Astrocyte (in vitro differentiated cells and primary cell): ENCODE data around the gene DUSP12.

ENCODE experiments used
- CTCF ChIP-seq: IDR thresholded peaks from 2 replicates; pipeline ENCODE4 v1.5.1; 2011; ENCODE audit warnings: low read depth, mild to moderate bottlenecking, inconsistent platforms, low read length, moderate library complexity; ENCODE audit not compliant: insufficient read depth
- EZH2 ChIP-seq: IDR thresholded peaks from 2 replicates; pipeline ENCODE4 v1.6.1; 2012; ENCODE audit warnings: mild to moderate bottlenecking, low read length, inconsistent platforms; ENCODE audit not compliant: insufficient read depth

GRCh38 chr1:161737625-161738024 lies 12.0 kb upstream of the DUSP12 start:
- TF ChIP-seq CTCF (no peak), EZH2 (no peak)
